ENCODE results near the gene MCF2L.

Gene MCF2L

DNA sequence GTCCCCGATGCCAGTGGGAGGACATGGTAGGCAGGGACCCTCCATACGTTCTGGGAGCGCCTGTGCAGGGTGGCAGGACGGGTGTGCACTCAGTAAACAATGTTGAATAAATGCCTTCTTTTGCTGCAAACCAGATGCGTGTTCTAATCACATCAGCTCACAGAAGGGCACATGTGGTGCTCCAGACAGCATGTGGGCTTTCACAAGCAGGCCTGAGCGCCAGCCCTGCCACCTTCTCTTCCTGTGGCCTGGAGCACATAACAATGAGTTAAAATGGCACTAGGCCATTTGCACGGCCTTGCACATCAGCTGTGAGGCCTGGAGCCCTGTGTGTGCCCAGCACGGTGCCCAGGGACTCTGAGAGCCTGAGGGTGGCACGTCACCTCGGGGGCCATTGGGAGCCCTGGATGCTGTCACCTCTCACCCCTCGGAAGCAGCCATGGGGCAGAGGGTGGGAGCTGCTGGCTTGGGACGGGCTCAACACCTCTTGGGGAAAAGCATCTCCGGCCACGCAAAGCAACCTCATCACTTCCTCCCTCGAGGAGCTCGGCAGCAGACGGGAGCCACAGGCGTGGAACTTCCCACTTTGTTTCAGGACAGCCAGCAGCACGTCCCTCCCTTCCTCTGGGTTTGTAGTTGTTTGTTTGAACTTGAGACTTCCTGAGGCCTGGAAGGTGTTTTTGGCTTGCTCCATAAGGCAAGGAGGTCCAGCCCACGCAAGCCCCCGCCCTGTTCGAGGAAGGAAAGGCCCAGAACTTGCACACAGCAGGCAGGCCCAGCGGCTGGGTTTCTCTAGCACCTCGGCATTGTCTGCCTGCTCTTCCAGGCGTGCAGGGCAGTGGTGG is 9.8 kb downstream of the MCF2L start:
- H3K27ac ChIP-seq (ENCODE audit: low read length) = no peak overlapping the region
- no peak overlapping the region for H3K4me2 ChIP-seq (ENCODE audit: low read depth, low read length)
- no peak for DNase-seq
- TF ChIP-seq EZH2 (optimal IDR thresholded peaks at IDR 0.05; ENCODE audit: low read depth, low read length) (no peak), EZH2phosphoT487 (IDR thresholded peaks at IDR 0.05; ENCODE audit: low read length) (no peak), CTCF (IDR thresholded peaks at IDR 0.05; ENCODE audit: low read length) (no peak)
- H3K27me3 ChIP-seq (replicated peaks; ENCODE audit: insufficient read depth, low read length) = peaks cover 99% of the 10 kb centered on the region
- no peaks in the 10 kb centered on the region for H3K79me2 ChIP-seq (ENCODE audit: low read length)
- H2AFZ ChIP-seq (ENCODE audit: low read length) = no peak overlapping the region
- H4K20me1 ChIP-seq (ENCODE audit: insufficient read depth, low read length) = no peaks in the 10 kb centered on the region; the same call in 1 of the 2 replicates
- H3K4me3 ChIP-seq (ENCODE audit: low read length) = no peak overlapping the region
- no peaks in the 10 kb centered on the region for H3K9me3 ChIP-seq (replicated peaks; ENCODE audit: insufficient read depth, low read length)
- H3K9ac ChIP-seq (ENCODE audit: low read length) = no peak overlapping the region
- H3K9me2 ChIP-seq (replicated peaks; ENCODE audit: insufficient read depth, low read length) = no peaks in the 10 kb centered on the region
- no peaks in the 10 kb centered on the region for H3K4me1 ChIP-seq (ENCODE audit: low read length)
- no peaks in the 10 kb centered on the region for H3F3A ChIP-seq (ENCODE audit: insufficient read depth, low read length)
- no peaks in the 10 kb centered on the region for H3K36me3 ChIP-seq (replicated peaks; ENCODE audit: insufficient read depth, low read length)

- Histone ChIP-seq H3K9me3 (replicated peaks; ENCODE audit: insufficient read depth, low read length) (no peaks in the 10 kb centered on the region), H3K27ac (ENCODE audit: low read length) (no peak overlapping the region), H3F3A (ENCODE audit: insufficient read depth, low read length) (no peaks in the 10 kb centered on the region), H3K4me1 (ENCODE audit: low read length) (0 out of 2 replicates have a peak, but pooled peaks cover under 1% of the 10 kb centered on the region), H3K4me2 (ENCODE audit: low read depth, low read length) (no peak overlapping the region), H4K20me1 (ENCODE audit: insufficient read depth, low read length) (no peaks in the 10 kb centered on the region; the same call in 1 of the 2 replicates), H3K9ac (ENCODE audit: low read length) (no peak overlapping the region), H3K79me2 (ENCODE audit: low read length) (no peaks in the 10 kb centered on the region), H3K4me3 (ENCODE audit: low read length) (no peak overlapping the region), H3K36me3 (replicated peaks; ENCODE audit: insufficient read depth, low read length) (no peaks in the 10 kb centered on the region), H3K9me2 (replicated peaks; ENCODE audit: insufficient read depth, low read length) (no peaks in the 10 kb centered on the region), H3K27me3 (replicated peaks; ENCODE audit: insufficient read depth, low read length) (peaks cover 99% of the 10 kb centered on the region), H2AFZ (ENCODE audit: low read length) (no peak overlapping the region)
- no peak for TF ChIP-seq EZH2 (optimal IDR thresholded peaks at IDR 0.05; ENCODE audit: low read depth, low read length)
- no peak for TF ChIP-seq EZH2phosphoT487 (IDR thresholded peaks at IDR 0.05; ENCODE audit: low read length)
- no peak for TF ChIP-seq CTCF (IDR thresholded peaks at IDR 0.05; ENCODE audit: low read length)
- DNase-seq = no peak
Observed at GRCh38 chr13:112979406-112979902, 10.4 kb downstream of the MCF2L start.

GRCh38 chr13:112980434-112980833 is 11.4 kb downstream of the MCF2L start:
- H3K9me3 ChIP-seq (replicated peaks; ENCODE audit: insufficient read depth, low read length) = no peaks in the 10 kb centered on the region
- TF ChIP-seq EZH2 (optimal IDR thresholded peaks at IDR 0.05; ENCODE audit: low read depth, low read length) (no peak), EZH2phosphoT487 (IDR thresholded peaks at IDR 0.05; ENCODE audit: low read length) (no peak), CTCF (IDR thresholded peaks at IDR 0.05; ENCODE audit: low read length) (no peak)
- H3K79me2 ChIP-seq (ENCODE audit: low read length) = no peaks in the 10 kb centered on the region
- peaks cover 99% of the 10 kb centered on the region for H3K27me3 ChIP-seq (replicated peaks; ENCODE audit: insufficient read depth, low read length)
- H3K9me2 ChIP-seq (replicated peaks; ENCODE audit: insufficient read depth, low read length) = no peaks in the 10 kb centered on the region
- H2AFZ ChIP-seq (ENCODE audit: low read length) = no peak overlapping the region
- H3K4me1 ChIP-seq (ENCODE audit: low read length) = 0 out of 2 replicates have a peak, but pooled peaks cover 8% of the 10 kb centered on the region
- H3K4me3 ChIP-seq (ENCODE audit: low read length) = no peak overlapping the region
- no peak overlapping the region for H3K4me2 ChIP-seq (ENCODE audit: low read depth, low read length)
- DNase-seq = no peak
- H3K9ac ChIP-seq (ENCODE audit: low read length) = no peak overlapping the region
- no peaks in the 10 kb centered on the region for H3F3A ChIP-seq (ENCODE audit: insufficient read depth, low read length)
- no peaks in the 10 kb centered on the region for H3K36me3 ChIP-seq (replicated peaks; ENCODE audit: insufficient read depth, low read length)
- H3K27ac ChIP-seq (ENCODE audit: low read length) = no peak overlapping the region
- no peaks in the 10 kb centered on the region; the same call in 1 of the 2 replicates for H4K20me1 ChIP-seq (ENCODE audit: insufficient read depth, low read length)
